WTC11 (cell line): ENCODE results near the gene UBN1.

Experiments used
- CREM ChIP-seq: sonication (generic); formaldehyde crosslinking; IDR thresholded peaks from 2 replicates; pipeline ENCODE4 v1.8.1; 2022; ENCODE audit warnings: mild to moderate bottlenecking, missing genetic modification reagents, moderate library complexity
- MAX ChIP-seq: sonication (generic); formaldehyde crosslinking; IDR thresholded peaks from 2 replicates; pipeline ENCODE4 v1.8.0; 2022; ENCODE audit warnings: mild to moderate bottlenecking, missing genetic modification reagents
- TCF7 ChIP-seq: sonication (generic); formaldehyde crosslinking; IDR thresholded peaks from 2 replicates; pipeline ENCODE4 v1.8.0; 2022; ENCODE audit warnings: mild to moderate bottlenecking, low read depth, missing genetic modification reagents, moderate library complexity
- USF2 ChIP-seq: sonication (generic); formaldehyde crosslinking; IDR thresholded peaks from 2 replicates; pipeline ENCODE4 v1.8.1; 2023; ENCODE audit warnings: mild to moderate bottlenecking, missing genetic modification reagents, moderate library complexity
- TF ChIP-seq, protein P1 (sequence below): fragments of 200-600 bp; IDR thresholded peaks from 2 replicates; pipeline ENCODE4 v1.8.0; 2022; ENCODE audit warnings: antibody characterized with exemption
- TF ChIP-seq, protein P2 (sequence below): sonication (generic); formaldehyde crosslinking; IDR thresholded peaks from 2 replicates; pipeline ENCODE4 v1.8.1; 2022; ENCODE audit warnings: low read depth, missing genetic modification reagents, borderline replicate concordance

- no peak for TF ChIP-seq CREM (CRISPR knock-in tag)
- no peak for TF ChIP-seq TCF7 (CRISPR knock-in tag)
- TF ChIP-seq, protein P1, sequence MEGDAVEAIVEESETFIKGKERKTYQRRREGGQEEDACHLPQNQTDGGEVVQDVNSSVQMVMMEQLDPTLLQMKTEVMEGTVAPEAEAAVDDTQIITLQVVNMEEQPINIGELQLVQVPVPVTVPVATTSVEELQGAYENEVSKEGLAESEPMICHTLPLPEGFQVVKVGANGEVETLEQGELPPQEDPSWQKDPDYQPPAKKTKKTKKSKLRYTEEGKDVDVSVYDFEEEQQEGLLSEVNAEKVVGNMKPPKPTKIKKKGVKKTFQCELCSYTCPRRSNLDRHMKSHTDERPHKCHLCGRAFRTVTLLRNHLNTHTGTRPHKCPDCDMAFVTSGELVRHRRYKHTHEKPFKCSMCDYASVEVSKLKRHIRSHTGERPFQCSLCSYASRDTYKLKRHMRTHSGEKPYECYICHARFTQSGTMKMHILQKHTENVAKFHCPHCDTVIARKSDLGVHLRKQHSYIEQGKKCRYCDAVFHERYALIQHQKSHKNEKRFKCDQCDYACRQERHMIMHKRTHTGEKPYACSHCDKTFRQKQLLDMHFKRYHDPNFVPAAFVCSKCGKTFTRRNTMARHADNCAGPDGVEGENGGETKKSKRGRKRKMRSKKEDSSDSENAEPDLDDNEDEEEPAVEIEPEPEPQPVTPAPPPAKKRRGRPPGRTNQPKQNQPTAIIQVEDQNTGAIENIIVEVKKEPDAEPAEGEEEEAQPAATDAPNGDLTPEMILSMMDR = no peak
- TF ChIP-seq USF2 (CRISPR knock-in tag) = no peak
- TF ChIP-seq MAX (CRISPR knock-in tag) = no peak
- TF ChIP-seq, protein P2, sequence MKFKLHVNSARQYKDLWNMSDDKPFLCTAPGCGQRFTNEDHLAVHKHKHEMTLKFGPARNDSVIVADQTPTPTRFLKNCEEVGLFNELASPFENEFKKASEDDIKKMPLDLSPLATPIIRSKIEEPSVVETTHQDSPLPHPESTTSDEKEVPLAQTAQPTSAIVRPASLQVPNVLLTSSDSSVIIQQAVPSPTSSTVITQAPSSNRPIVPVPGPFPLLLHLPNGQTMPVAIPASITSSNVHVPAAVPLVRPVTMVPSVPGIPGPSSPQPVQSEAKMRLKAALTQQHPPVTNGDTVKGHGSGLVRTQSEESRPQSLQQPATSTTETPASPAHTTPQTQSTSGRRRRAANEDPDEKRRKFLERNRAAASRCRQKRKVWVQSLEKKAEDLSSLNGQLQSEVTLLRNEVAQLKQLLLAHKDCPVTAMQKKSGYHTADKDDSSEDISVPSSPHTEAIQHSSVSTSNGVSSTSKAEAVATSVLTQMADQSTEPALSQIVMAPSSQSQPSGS (CRISPR knock-in tag) = no peak
Observed at GRCh38 chr16:4917117-4917516, 69.8 kb downstream of the UBN1 start.
